AML-193 (cell line): ENCODE data around the gene RAB39A.
A peak's percentile ranks its signal among the peaks of the same experiment; 100 is the strongest.
"Not testable (repeated sequence)": the region's sequence is repeated elsewhere in the genome, so short reads cannot be mapped to it uniquely, and the experiment has no call there.

Experiments
- DNase-seq, 2 experiments: peaks; one replicate each; lab custom pipeline; 2025; lab: John Stamatoyannopoulos, UW

The RAB39A gene, protein sequence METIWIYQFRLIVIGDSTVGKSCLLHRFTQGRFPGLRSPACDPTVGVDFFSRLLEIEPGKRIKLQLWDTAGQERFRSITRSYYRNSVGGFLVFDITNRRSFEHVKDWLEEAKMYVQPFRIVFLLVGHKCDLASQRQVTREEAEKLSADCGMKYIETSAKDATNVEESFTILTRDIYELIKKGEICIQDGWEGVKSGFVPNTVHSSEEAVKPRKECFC

DNA sequence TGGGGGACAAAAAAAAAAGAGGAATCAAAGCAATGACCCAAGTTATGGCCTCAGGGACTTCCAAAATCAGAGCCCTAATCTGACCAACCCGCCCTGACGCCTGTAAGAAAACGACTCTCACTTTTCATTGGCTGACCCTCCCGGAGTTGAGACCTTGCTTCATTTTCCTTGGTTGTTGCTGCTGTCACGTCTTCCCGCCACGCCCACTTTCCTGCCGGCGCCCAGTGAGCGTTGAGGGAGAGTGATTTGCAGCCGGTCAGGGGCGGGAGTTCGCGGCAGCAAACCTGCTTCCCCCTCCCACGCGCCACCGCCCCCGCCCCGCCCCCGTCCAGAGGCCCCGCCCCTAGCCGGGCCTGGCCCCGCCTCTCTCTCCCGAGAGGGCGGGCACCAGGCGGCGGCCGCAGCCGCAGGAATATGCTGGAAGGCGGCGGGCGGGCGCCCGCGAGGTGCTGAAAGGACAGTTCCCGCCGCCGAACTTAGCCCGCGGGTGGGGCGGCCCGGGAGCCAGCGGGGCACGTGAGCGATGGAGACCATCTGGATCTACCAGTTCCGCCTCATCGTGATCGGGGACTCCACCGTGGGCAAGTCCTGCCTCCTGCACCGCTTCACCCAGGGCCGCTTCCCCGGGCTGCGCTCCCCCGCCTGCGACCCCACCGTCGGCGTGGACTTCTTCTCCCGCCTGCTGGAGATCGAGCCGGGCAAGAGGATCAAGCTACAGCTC is at the start of gene RAB39A:
Gene RAB39A (plus strand): TSS at position 403 of the 721 bp plus-strand sequence. CDS start 121 bp downstream, at position 524.
- DNase-seq, result no peak

DNA sequence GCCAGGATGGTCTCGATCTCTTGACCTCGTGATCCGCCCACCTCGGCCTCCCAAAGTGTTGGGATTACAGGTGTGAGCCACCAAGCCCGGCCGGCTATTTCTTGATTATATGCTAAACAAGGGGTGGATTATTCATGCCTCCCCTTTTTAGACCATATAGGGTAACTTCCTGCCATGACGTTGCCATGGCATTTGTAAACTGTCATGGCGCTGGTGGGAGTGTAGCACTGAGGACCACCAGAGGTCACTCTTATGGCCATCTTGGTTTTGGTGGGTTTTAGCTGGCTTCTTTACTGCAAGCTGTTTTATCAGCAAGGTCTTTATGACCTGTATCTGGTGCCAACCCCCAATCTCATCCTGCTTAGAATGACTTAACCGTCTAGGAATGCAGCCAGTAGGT is 46.8 kb upstream of the RAB39A start:
- not testable (repeated sequence) for DNase-seq

DNA sequence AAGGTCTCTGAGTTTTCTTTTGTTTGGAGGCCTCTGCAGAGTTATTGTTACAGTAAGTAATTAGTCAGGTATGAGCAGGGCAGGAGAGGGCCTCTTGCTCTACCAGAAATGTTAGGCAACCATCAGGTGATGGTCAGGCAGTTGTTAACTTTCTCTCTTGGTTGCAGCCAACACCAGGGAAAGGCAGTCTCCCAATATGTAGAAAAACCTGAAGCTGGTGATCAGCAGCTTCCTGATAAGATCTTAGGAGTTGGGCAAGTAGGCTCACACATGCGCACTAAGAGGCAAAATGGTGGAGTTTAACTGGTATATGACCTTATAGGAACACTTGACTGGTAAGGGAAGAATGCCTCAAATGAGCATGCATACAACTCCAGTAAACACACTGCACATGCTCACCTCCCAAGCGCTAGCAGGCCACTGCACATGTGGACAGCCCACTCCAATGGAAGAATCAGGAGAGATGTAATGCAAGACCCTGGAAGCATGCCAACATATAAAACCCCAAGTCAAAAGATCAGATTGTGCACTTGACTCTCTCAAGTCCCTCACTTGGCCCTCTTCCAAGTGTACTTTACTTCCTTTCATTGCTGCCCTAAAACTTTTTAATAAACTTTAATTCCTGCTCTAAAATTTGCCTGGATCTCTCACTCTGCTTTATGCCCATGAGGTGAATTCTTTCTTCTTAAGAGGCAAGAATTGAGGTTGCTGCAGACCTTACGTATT is 46.0 kb upstream of the RAB39A start:
- no peak for DNase-seq

DNA sequence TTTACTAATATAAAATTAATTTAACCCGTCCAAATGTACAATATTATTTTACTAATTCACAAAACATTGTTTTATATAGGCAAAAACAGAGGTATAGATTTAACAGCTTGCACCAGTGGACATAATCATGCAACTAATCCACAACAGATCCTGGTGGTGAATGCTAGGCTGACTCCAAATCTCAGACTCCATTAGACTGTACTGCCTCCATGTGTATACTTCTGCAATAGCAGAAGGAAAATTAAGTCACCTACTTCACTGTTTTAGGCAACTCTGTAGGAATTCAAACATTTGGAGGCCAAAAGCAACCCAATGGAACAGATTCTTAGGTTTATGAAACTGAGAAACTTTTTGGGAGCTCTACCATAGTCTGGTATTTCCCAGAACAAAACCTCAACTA is 30.0 kb upstream of the RAB39A start:
- peak; percentile 56 to 60 for DNase-seq

DNA sequence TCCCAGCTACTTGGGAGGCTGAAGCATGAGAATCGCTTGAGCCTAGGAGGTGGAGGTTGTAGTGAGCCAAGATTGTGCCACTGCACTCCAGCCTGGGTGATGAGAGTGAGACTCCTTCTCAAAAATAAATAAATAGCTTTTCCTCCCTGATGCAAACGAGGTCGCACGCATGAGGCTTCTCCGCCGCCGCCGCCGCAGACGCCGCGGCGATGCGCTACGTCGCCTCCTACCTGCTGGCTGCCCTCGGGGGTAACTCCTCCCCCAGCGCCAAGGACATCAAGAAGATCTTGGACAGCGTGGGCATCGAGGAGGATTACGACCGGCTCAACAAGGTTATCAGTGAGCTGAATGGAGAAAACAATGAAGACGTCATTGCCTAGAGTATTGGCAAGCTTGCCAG is 20.0 kb upstream of the RAB39A start:
- DNase-seq, result no peak

DNA sequence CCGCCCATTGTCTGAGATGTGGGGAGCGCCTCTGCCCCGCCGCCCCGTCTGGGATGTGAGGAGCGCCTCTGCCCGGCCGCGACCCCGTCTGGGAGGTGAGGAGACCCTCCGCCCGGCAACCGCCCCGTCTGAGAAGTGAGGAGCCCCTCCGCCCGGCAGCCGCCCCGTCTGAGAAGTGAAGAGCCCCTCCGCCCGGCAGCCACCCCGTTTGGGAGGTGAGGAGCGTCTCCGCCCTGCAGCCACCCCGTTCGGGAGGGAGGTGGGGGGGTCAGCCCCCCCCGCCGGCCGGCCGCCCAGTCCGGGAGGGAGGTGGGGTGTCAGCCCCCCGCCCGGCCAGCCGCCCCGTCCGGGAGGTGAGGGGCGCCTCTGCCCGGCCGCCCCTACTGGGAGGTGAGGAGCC is 15.8 kb upstream of the RAB39A start:
- not testable (repeated sequence) for DNase-seq

DNA sequence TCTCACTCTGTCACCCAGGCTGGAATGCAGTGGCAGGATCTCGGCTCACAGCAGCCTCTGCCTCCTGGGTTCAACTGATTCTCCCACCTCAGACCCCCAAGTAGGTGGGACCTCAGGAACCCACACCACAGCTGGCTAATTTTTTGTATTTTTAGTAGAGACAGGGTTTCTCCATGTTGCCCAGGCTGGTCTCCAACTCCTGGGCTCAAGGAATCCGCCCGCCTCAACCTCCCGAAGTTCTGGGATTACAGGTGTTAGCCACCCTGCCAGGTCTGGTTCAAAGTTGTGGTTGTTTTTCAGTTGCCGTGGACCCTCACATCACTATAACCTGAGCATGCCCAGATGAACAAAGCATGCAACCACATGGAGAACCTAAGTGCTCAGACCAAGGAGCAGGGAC is 13.0 kb upstream of the RAB39A start:
- no peak for DNase-seq

DNA sequence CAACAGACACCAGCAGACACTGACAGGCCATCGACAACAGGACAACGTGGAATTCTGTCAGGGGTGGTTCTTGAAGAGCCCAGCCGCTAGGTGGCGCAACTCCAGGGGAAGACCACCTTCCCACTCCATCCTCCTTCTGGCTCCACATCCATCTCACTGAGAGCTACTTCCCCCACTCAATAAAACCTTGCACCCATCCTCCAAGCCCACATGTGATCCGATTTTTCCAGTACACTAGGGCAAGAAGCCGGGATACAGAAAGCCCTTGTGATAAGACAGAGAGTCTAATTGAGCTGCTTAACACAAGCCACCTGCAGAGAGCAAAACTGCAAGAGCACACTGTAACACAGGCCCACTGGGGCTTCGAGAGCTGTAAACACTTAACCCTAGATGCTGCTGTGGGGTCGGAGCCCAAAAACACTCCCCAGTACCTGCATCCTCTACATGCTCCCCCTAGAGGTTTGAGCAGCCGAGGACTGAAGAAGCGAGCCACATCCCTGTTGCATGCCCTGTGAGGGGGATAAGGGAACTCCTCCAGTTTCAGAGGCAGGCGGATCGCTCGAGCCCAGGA is 11.5 kb upstream of the RAB39A start:
- peak; percentile 2 to 7 for DNase-seq

DNA sequence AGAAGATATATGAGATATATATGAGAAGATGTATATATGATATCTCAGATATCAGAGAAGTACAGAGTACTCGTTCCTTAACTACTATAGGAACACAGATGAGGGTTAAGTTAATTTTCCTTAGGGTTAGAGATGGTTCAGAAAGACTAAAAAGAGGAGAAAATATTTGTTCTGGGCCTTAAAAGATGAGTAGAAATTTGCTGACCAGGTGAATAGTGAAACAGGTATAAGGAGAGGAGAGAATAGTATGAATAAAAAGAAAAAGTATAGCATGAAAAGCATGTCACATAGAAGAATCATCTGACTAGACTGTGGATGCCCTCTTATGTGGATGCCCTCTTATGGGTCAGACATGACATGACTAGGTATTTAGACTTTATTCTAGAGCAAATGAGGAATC is 6.3 kb upstream of the RAB39A start:
- DNase-seq, result no peak

DNA sequence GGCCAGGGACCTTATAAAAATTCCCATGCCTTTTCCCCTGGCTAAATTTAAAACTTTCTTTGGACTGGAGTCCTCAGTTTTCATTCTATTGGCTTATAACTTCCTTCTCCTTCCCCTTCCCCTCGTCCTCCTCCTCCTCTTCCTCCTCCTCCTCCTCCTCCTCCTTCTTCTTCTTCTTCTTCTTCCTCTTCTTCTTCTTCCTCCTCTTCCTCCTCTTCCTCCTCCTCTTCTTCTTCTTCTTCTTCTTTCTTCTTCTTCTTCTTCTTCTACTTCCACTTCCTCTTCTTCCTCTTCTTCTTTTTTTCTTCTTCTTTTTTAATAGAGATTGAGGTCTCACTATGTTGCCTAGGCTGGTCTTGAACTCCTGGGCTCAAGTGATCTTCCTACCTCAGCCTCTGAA is 4.7 kb upstream of the RAB39A start:
- not testable (repeated sequence) for DNase-seq

DNA sequence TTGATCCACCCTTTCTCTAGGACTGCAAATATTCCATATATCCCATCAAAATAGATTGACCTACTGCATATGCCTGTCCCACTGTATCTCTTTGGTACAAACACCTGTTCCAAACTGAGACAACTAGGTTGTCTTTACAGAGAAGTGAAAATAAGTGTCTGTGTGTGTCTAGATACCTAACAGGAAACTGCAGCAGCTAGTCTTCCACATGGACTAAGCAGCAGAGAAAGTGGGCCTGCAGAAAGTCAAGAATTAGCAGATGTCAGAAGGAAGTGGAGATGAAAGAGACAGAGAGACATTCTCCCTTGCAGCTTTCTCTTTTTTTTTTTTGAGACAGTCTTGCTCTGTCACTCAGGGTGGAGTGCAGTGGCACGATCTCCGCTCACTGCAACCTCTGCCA is 3.9 kb upstream of the RAB39A start:
- DNase-seq, result no peak

DNA sequence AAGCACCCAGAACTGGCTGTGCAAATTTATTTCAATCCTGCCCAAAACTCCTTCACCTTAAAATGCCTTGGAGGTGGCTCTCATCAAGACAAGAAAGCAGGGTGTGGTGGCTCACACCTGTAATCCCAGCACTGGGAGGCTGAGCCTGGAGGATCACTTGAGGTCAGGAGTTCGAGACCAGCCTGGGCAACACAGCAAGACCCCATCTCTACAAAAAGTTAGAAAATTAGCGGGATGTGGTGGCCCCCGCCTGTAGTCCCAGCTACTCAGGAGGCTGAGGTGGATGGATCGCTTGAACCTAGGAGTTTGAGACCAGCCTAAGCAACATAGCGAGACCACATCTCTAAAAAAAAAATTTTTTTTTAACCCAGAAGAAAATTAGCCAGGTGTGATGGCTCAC is 689 bp upstream of the RAB39A start:
- no peak for DNase-seq

DNA sequence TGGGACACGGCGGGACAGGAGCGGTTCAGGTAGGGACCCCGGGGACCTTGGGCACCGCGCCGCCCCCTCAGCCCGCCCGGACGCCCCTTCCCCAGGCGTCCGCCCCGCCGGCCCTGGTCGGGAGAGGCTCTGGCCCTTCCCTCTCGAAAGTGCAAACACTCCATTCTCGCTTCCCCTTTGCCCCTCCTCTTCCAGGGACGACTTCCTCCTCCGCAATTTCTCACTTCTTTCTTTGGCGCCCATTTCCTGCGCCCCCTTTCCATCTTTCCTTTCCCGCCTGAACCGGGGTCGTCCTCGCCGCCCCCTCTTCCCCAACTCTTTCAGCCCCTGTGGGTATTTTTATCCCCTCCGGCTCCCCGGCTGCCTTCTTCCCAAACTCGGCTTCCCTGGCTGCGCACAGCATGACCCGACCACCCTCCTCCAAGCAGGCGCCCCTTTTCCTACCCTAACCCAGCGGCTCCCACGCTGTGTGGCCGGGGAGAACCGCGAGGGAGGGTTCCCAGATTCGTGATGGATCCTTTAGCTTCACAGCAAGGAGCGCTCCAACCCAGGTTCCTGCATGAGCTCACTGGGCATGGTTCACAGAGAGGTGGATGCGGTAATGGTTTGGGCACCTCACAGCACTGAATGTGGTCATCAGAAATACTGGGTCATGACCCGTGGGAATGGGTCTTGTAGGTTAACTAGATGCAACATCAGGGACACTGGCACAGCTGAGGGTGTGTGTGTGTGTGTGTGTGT is 689 bp downstream of the RAB39A start:
- no peak for DNase-seq

DNA sequence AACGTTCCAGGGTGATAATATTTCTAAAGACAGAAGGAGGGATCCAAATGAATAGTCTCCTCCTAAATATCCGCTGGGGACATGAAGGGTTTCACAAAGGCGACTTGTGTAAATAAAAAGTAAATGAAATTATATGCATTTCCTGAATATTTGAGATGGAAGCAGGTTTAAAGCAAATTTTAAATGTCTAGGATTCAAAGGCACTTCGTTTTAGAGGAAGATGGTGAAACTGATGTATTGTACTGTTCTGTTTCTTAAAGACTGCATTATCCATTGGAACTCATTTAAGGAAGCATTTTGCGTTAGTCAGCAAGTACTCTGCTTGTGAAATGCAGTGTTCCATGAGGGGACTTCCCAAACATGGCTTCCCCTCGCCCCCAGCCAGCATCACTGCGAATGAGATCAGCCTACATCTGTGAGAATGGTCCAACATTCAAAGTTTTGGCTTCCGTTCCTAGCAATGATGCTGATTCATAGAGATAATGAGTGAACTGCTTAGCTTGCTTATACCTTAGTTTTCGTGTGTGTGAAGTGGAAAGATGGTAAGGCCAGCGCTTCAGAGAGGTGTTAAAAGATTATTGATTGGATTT is 1.5 kb downstream of the RAB39A start:
- DNase-seq, result no peak

DNA sequence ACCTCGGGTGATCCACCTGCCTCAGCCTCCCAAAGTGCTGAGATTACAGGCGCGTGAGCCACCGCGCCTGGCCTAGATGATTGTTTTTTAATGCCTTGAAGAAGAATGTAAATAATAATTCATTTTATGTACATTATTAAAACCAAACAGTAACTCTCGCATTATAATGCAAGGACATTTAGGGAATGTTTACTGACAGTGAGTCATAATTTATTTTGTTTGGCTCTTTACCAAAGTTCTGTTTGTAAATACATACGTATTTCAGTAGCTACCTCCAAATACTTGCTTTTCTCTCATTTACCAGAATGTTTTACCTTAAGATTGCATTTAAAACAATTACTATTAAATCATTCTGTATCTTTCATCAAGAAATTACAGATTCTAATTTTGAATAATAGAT is 3.0 kb downstream of the RAB39A start:
- no peak for DNase-seq

DNA sequence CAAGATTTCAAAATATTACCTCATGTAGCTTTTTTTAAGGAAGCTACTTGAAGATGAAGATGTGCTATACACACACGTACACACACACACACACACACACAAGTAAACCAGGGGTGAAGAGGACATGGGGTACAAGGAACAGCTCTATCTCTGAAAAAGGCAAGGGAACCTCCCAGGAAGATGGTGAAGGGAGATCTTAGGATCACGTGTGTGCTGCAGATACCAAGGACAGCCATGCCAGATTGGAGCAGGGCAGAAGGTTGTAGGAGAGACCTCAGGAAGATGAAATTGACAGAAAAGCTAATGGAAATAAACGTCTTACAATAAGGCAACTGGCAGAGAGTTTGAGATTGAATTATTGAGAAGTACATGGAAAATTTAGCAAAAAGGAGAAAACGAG is 19.7 kb downstream of the RAB39A start:
- DNase-seq, result no peak

DNA sequence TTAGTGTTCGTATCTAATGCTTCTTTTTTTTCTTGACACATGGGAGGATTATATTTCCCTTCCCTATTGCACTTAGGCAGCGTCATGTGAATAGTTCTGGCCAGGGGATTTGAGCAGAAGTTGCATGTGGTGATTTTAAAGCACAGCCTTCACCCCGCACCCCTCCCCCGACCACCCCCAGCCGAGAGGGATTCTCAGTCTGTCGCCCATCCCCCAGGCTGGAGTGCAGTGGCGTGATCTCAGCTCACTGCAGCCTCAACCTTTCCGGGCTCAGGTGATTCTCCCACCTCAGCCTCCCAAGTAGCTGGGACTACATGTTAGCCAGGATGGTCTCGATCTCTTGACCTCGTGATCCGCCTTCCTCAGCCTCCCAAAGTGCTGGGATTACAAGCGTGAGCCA is 20.1 kb downstream of the RAB39A start:
- DNase-seq, result not testable (repeated sequence)

DNA sequence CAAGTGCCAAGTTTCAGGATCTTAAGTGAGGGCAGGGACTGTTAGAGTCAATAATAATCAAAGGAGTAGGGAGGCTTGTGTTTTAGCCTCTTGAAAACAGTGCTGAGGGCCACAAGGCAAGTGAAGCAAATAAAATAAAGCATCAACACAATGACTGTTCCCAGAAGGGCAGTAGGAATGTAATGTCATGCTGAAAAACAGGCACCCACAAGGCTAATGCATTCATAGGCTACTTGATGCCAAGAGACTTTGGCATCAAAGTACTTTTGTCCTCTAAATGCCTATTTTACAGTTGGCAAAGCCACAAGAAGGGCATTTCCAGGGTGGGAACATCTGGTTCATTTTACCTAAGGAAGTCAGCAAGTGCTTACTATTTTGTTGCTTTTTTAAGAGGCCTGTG is 22.9 kb downstream of the RAB39A start:
- DNase-seq, result no peak

DNA sequence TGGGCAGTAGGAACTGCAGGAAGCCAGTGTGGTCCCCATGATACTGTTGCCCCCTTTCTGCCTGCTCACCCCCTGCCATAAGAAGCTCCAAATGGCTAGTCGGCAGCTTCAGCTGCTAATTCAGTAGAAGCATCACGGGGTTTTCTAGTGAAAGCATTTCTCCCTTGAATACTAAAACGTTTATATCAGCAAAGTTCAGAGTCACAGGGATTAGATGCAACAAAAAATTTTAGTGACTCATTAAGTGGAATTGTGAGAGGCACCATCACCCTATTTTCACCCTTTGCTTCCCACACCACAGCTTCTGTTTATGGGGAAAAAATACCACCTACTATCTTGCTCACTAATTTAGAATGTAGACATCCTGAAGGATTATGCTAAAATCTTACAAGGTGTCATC is 25.2 kb downstream of the RAB39A start:
- no peak for DNase-seq

DNA sequence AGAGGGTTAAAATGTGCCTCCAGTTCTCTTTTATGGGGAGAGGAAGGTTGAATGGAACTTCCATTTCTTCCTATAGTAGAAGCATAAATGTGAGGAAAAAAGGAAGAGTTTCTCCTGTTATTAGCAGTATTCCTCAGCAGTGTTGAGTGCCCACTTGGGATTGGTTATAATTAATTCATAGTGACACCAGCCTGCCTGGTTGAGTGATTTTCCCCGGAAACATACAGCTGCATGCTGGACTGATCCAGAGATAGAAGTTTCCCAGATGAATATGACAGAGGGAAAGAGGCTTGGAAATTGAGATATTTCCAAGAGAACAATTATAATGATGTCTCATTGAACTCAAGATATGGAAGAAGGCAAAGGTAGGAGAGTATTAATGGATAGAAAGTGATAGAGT is 28.3 kb downstream of the RAB39A start:
- no peak for DNase-seq

DNA sequence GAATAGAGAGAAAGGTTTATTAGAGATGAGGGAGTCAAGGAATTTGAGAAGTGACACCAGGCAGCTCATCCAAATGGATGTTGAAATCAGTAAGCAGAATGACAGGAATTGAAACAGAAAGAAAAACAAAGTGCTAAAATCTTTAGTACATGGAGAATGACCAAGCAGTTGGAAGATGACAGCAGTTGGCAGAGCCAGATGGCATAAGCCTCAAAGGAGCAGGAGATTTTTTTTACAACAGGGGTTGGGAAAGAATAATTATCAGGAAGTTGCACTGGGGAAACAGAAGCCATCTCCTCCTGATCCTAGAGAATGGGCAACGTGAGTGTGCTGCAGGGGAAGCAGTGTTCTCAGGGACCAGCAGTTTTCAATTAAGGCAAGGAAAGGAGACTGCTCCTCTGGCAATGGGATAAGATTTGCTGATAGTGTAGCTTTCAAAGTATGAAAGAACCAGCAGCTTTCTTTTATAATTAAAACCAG is 28.9 kb downstream of the RAB39A start:
- DNase-seq, result peak in 1 of 2 experiments; percentile 5

DNA sequence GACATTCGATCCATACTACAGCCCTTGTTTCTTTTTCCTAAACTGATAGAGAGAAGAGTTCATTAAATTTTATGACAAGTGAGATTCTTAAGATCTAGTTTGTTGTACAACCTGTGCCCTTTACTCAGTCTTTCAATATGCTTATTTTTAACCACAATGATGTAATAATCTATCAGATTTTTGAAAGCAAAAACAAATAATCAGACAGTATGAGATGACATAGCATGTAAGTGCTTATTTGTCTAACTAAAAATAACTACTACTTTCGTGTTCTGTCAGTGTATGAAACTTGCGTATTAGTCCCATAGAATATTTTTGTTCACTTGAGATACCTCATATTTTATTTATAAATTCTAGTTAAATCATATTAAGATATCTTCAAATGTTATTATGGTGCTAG is 33.2 kb downstream of the RAB39A start:
- DNase-seq, result no peak
